B cell (primary cell): ENCODE results near the gene ABLIM1.

ENCODE experiments used
- CTCF ChIP-seq: fragments of 200-600 bp; IDR thresholded peaks from one replicate; pipeline ENCODE4 v1.8.0; 2022; ENCODE audit warnings: antibody characterized with exemption, mild to moderate bottlenecking
- EZH2 ChIP-seq: IDR thresholded peaks from 2 replicates; pipeline ENCODE4 v1.6.1; 2012; ENCODE audit warnings: borderline replicate concordance, low read depth, mild to moderate bottlenecking, moderate library complexity, low read length; ENCODE audit not compliant: insufficient read depth, poor library complexity, severe bottlenecking

GRCh38 chr10:114556236-114557122 is 101.6 kb downstream of the ABLIM1 start:
- TF ChIP-seq CTCF (no peak), EZH2 (no peak)
